Measurements from ENCODE around the gene NDUFB10. TPM values are rescaled to one million over a fixed set of nuclear protein-coding genes. Genes with fewer than 3 reads are reported as not detected.
A peak's percentile ranks its signal among the peaks of the same experiment; 100 is the strongest.

The NDUFB10 gene
- total and polyA plus RNA-seq, 10 of the 15 experiments (the other 5 are each of a cell fraction or from before 2014, with no cell fraction given): 52.2 to 319 (median 130) TPM

GRCh38 chr16:2003827-2004641 is 44.7 kb downstream of the NDUFB10 start (continued):
- no peak for TF ChIP-seq TBL1XR1 (IDR thresholded peaks at IDR 0.05; ENCODE audit: low read depth, low read length)
- TF ChIP-seq PKNOX1 (IDR thresholded peaks at IDR 0.05): peak; percentile 83
- 0 out of 2 replicates have a peak, but pooled peaks have one; percentile 18 for TF ChIP-seq LARP7 (IDR thresholded peaks at IDR 0.05)
- TF ChIP-seq HCFC1 (IDR thresholded peaks at IDR 0.05; ENCODE audit: low read length): no peak
- no peak for TF ChIP-seq CBX5 (IDR thresholded peaks at IDR 0.05; ENCODE audit: low read depth)
- 0 out of 2 replicates have a peak, but pooled peaks have one; percentile 56 for TF ChIP-seq TCF3 (IDR thresholded peaks at IDR 0.05; ENCODE audit: borderline replicate concordance, insufficient read depth, low read depth, low read length)
- TF ChIP-seq SPI1 (IDR thresholded peaks at IDR 0.05; ENCODE audit: borderline replicate concordance, insufficient read depth, low read depth, low read length): no peak
- peak; percentile 43 for TF ChIP-seq RAD21 (IDR thresholded peaks at IDR 0.05; ENCODE audit: insufficient read depth, low read depth, low read length)
- TF ChIP-seq, protein P1, sequence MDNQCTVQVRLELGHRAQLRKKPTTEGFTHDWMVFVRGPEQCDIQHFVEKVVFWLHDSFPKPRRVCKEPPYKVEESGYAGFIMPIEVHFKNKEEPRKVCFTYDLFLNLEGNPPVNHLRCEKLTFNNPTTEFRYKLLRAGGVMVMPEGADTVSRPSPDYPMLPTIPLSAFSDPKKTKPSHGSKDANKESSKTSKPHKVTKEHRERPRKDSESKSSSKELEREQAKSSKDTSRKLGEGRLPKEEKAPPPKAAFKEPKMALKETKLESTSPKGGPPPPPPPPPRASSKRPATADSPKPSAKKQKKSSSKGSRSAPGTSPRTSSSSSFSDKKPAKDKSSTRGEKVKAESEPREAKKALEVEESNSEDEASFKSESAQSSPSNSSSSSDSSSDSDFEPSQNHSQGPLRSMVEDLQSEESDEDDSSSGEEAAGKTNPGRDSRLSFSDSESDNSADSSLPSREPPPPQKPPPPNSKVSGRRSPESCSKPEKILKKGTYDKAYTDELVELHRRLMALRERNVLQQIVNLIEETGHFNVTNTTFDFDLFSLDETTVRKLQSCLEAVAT (IDR thresholded peaks at IDR 0.05): no peak
- no peak for TF ChIP-seq GATAD2B (conservative IDR thresholded peaks at IDR 0.05; ENCODE audit: low read depth)
- TF ChIP-seq, protein P2, sequence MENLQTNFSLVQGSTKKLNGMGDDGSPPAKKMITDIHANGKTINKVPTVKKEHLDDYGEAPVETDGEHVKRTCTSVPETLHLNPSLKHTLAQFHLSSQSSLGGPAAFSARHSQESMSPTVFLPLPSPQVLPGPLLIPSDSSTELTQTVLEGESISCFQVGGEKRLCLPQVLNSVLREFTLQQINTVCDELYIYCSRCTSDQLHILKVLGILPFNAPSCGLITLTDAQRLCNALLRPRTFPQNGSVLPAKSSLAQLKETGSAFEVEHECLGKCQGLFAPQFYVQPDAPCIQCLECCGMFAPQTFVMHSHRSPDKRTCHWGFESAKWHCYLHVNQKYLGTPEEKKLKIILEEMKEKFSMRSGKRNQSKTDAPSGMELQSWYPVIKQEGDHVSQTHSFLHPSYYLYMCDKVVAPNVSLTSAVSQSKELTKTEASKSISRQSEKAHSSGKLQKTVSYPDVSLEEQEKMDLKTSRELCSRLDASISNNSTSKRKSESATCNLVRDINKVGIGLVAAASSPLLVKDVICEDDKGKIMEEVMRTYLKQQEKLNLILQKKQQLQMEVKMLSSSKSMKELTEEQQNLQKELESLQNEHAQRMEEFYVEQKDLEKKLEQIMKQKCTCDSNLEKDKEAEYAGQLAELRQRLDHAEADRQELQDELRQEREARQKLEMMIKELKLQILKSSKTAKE (IDR thresholded peaks at IDR 0.05; ENCODE audit: low read depth, poor library complexity, severe bottlenecking): no peak
- no peak for TF ChIP-seq FOXM1 (IDR thresholded peaks at IDR 0.05; ENCODE audit: low read depth, low read length)
- TF ChIP-seq RAD51 (IDR thresholded peaks at IDR 0.05): no peak
- TF ChIP-seq MEF2A (IDR thresholded peaks at IDR 0.05; ENCODE audit: insufficient read depth, low read depth, low read length): no peak
- peak; percentile 51; the same call in 1 of the 2 replicates for TF ChIP-seq ESRRA (IDR thresholded peaks at IDR 0.05; ENCODE audit: low read length)

Data from GM12878 (cell line).